ENCODE measurements around the gene PMM1. TPM values are rescaled to one million over a fixed set of nuclear protein-coding genes. Genes with fewer than 3 reads are reported as not detected.
"Not testable (repeated sequence)": the region's sequence is repeated elsewhere in the genome, so short reads cannot be mapped to it uniquely, and the experiment has no call there.

PMM1 gene
- total RNA-seq, 1 experiment from 2014 or later: 15.8 TPM

GRCh38 chr22:41596776-41597634 is 7.4 kb upstream of the PMM1 start:
- peak; percentile 50 for DNase-seq (ENCODE audit: low read depth)

GRCh38 chr22:41595703-41596102 is 6.1 kb upstream of the PMM1 start:
- DNase-seq (ENCODE audit: low read depth): no peak

GRCh38 chr22:41593336-41593960 is 3.8 kb upstream of the PMM1 start:
- not testable (repeated sequence) for DNase-seq (ENCODE audit: low read depth)

- no peak for DNase-seq (ENCODE audit: low read depth)
Measured at GRCh38 chr22:41587347-41587723, 2.3 kb downstream of the PMM1 start.

GRCh38 chr22:41585898-41586297 is 3.7 kb downstream of the PMM1 start:
- no peak for DNase-seq (ENCODE audit: low read depth)

GRCh38 chr22:41584881-41585280 is 4.8 kb downstream of the PMM1 start:
- DNase-seq (ENCODE audit: low read depth): no peak

- DNase-seq (ENCODE audit: low read depth): no peak
Measured at GRCh38 chr22:41582694-41583093, 6.9 kb downstream of the PMM1 start.

- DNase-seq (ENCODE audit: low read depth): no peak
Measured at GRCh38 chr22:41579997-41580355, 9.7 kb downstream of the PMM1 start.

GRCh38 chr22:41579297-41579996 is 10.2 kb downstream of the PMM1 start:
- no peak for DNase-seq (ENCODE audit: low read depth)

GRCh38 chr22:41578818-41579217 is 10.8 kb downstream of the PMM1 start:
- no peak for DNase-seq (ENCODE audit: low read depth)

GRCh38 chr22:41578114-41578513 is 11.5 kb downstream of the PMM1 start:
- DNase-seq (ENCODE audit: low read depth): no peak

- peak; percentile 45 for DNase-seq (ENCODE audit: low read depth)
Measured at GRCh38 chr22:41576877-41577276, 12.8 kb downstream of the PMM1 start.

- no peak for DNase-seq (ENCODE audit: low read depth)
Measured at GRCh38 chr22:41575533-41575932, 14.1 kb downstream of the PMM1 start.

- no peak for DNase-seq (ENCODE audit: low read depth)
Measured at GRCh38 chr22:41574847-41575381, 14.7 kb downstream of the PMM1 start.

- DNase-seq (ENCODE audit: low read depth): no peak
Measured at GRCh38 chr22:41573677-41574076, 16.0 kb downstream of the PMM1 start.

GRCh38 chr22:41572305-41572704 is 17.3 kb downstream of the PMM1 start:
- not testable (repeated sequence) for DNase-seq (ENCODE audit: low read depth)

- DNase-seq (ENCODE audit: low read depth): no peak
Measured at GRCh38 chr22:41571786-41572185, 17.9 kb downstream of the PMM1 start.

GRCh38 chr22:41570221-41570620 is 19.4 kb downstream of the PMM1 start:
- peak; percentile 10 for DNase-seq (ENCODE audit: low read depth)

- DNase-seq (ENCODE audit: low read depth): no peak
Measured at GRCh38 chr22:41568811-41569210, 20.8 kb downstream of the PMM1 start.

- no peak for DNase-seq (ENCODE audit: low read depth)
Measured at GRCh38 chr22:41567512-41567768, 22.2 kb downstream of the PMM1 start.

- DNase-seq (ENCODE audit: low read depth): peak; percentile 91
Measured at GRCh38 chr22:41565403-41566054, 24.1 kb downstream of the PMM1 start.

GRCh38 chr22:41564563-41564962 is 25.1 kb downstream of the PMM1 start:
- DNase-seq (ENCODE audit: low read depth): peak; percentile 72
